Neural cell (in vitro differentiated cells): ENCODE data around the gene PRKAG2. TPM values are rescaled to one million over a fixed set of nuclear protein-coding genes. Genes with fewer than 3 reads are reported as not detected.
A peak's percentile ranks its signal among the peaks of the same experiment; 100 is the strongest.

Experiments
- H2AFZ ChIP-seq: fragments of 200-600, 300-800 bp; sonication (generic), shearing (Covaris generic); 2 replicates; pipeline ENCODE4 v1.6.0; 2014; ENCODE audit warnings: low read depth, mild to moderate bottlenecking, antibody characterized with exemption, low read length, moderate library complexity
- H3F3A ChIP-seq: fragments of 200-600 bp; shearing (Covaris generic); 2 replicates; pipeline ENCODE4 v1.6.1; 2016; ENCODE audit warnings: mild to moderate bottlenecking, moderate library complexity, mixed read lengths, antibody characterized with exemption, low read length; ENCODE audit not compliant: insufficient read depth, poor library complexity, severe bottlenecking
- H3K27ac ChIP-seq: fragments of 200-600, 300-800 bp; sonication (generic), shearing (Covaris generic); 2 replicates; pipeline ENCODE4 v1.5.1; 2014; ENCODE audit warnings: mild to moderate bottlenecking, low read length, moderate library complexity
- H3K27me3 ChIP-seq: fragments of 300-800, 200-600 bp; sonication (generic), shearing (Covaris generic); 2 replicates; pipeline ENCODE4 v1.6.0; 2014; ENCODE audit warnings: mild to moderate bottlenecking, low read depth, low read length, moderate library complexity; ENCODE audit not compliant: insufficient read depth
- H3K36me3 ChIP-seq: fragments of 300-800, 200-600 bp; sonication (generic), shearing (Covaris generic); 2 replicates; pipeline ENCODE4 v1.5.1; 2014; ENCODE audit warnings: mild to moderate bottlenecking, antibody characterized with exemption, low read length, moderate library complexity; ENCODE audit not compliant: insufficient read depth
- H3K4me2 ChIP-seq: fragments of 300-800, 200-600 bp; sonication (generic), shearing (Covaris generic); 2 replicates; pipeline ENCODE4 v1.6.0; 2014; ENCODE audit warnings: mild to moderate bottlenecking, low read length
- H3K4me3 ChIP-seq: fragments of 300-800, 200-600 bp; sonication (generic), shearing (Covaris generic); 2 replicates; pipeline ENCODE4 v1.5.1; 2014; ENCODE audit warnings: mild to moderate bottlenecking, low read length, moderate library complexity
- H3K79me2 ChIP-seq: fragments of 200-600 bp; shearing (Covaris generic); replicated peaks from 2 replicates; pipeline ENCODE4 v1.6.0; 2014; ENCODE audit warnings: mild to moderate bottlenecking, low read length, moderate library complexity; ENCODE audit not compliant: insufficient read depth
- H3K9ac ChIP-seq: fragments of 300-800, 200-600 bp; sonication (generic), shearing (Covaris generic); 2 replicates; pipeline ENCODE4 v1.6.1; 2016; ENCODE audit warnings: mild to moderate bottlenecking, low read length, mixed read lengths
- H3K9me2 ChIP-seq: fragments of 200-600 bp; shearing (Covaris generic); 2 replicates; pipeline ENCODE4 v1.6.1; 2016; ENCODE audit warnings: mild to moderate bottlenecking, low read length, mixed read lengths; ENCODE audit not compliant: insufficient read depth
- H3K9me3 ChIP-seq: fragments of 200-600, 300-800 bp; sonication (generic), shearing (Covaris generic); 2 replicates; pipeline ENCODE4 v1.6.1; 2016; ENCODE audit warnings: mild to moderate bottlenecking, mixed run types, low read length, moderate library complexity, mixed read lengths
- H4K20me1 ChIP-seq: fragments of 200-600 bp; shearing (Covaris generic); 2 replicates; pipeline ENCODE4 v1.6.1; 2016; ENCODE audit warnings: mild to moderate bottlenecking, mixed run types; ENCODE audit not compliant: insufficient read depth
- CTCF ChIP-seq: fragments of 450-650 bp; IDR thresholded peaks from 2 replicates; pipeline ENCODE4 v1.5.1; 2014; ENCODE audit warnings: antibody characterized with exemption, mild to moderate bottlenecking, moderate library complexity; ENCODE audit not compliant: poor library complexity, severe bottlenecking
- EP300 ChIP-seq: fragments of 450-650 bp; conservative IDR thresholded peaks from 2 replicates; pipeline ENCODE4 v1.6.1; 2014; ENCODE audit warnings: antibody characterized with exemption, mild to moderate bottlenecking, moderate library complexity; ENCODE audit not compliant: poor library complexity, severe bottlenecking
- EZH2 ChIP-seq: fragments of 200-600, 300-800 bp; shearing (Covaris generic), sonication (generic); IDR thresholded peaks from 2 replicates; pipeline ENCODE4 v1.6.1; 2014; ENCODE audit warnings: antibody characterized with exemption, low read length, borderline replicate concordance, mild to moderate bottlenecking; ENCODE audit not compliant: insufficient read depth, poor library complexity, severe bottlenecking
- MXI1 ChIP-seq: fragments of 450-650 bp; conservative IDR thresholded peaks from 2 replicates; pipeline ENCODE4 v1.6.1; 2014; ENCODE audit warnings: antibody characterized with exemption, mild to moderate bottlenecking; ENCODE audit not compliant: poor library complexity, severe bottlenecking
- POLR2AphosphoS5 ChIP-seq: IDR thresholded peaks from 2 replicates; pipeline ENCODE4 v1.6.1; 2012
- RAD21 ChIP-seq: fragments of 450-650 bp; conservative IDR thresholded peaks from 2 replicates; pipeline ENCODE4 v1.6.1; 2014; ENCODE audit warnings: antibody characterized with exemption, mild to moderate bottlenecking, moderate library complexity
- REST ChIP-seq: IDR thresholded peaks from 2 replicates; pipeline ENCODE4 v1.6.1; 2012; ENCODE audit warnings: borderline replicate concordance
- SMC3 ChIP-seq: fragments of 450-650 bp; conservative IDR thresholded peaks from 2 replicates; pipeline ENCODE4 v1.6.1; 2014; ENCODE audit warnings: antibody characterized with exemption, mild to moderate bottlenecking, moderate library complexity; ENCODE audit not compliant: poor library complexity
- TAF1 ChIP-seq: IDR thresholded peaks from 2 replicates; pipeline ENCODE4 v1.6.1; 2012; ENCODE audit warnings: low read depth
- polyA plus RNA-seq: library from polyadenylated mRNA; depleted of rRNA; stranded (reverse); fragments of >200 nt; gene quantifications from 2 replicates; pipeline ENCODE4 v1.2.3, GENCODE V29; 2014

PRKAG2 gene
- polyA plus RNA-seq, 1 donor from 2014 or later: 22.9 TPM

GRCh38 chr7:151674161-151674920 is 202.6 kb downstream of the PRKAG2 start:
- H3F3A ChIP-seq: no peaks in the 10 kb centered on the region
- no peaks in the 10 kb centered on the region for H3K9me3 ChIP-seq
- H3K9me2 ChIP-seq: no peaks in the 10 kb centered on the region
- no peak overlapping the region for H3K4me2 ChIP-seq
- H3K36me3 ChIP-seq: no peaks in the 10 kb centered on the region
- no peaks in the 10 kb centered on the region for H3K27me3 ChIP-seq
- no peak for TF ChIP-seq EP300
- TF ChIP-seq TAF1: no peak
- TF ChIP-seq RAD21: no peak
- TF ChIP-seq REST: no peak
- TF ChIP-seq CTCF: no peak
- no peak for TF ChIP-seq POLR2AphosphoS5
- no peak for TF ChIP-seq SMC3
- no peak for TF ChIP-seq EZH2
- no peak for TF ChIP-seq MXI1
- no peaks in the 10 kb centered on the region for H4K20me1 ChIP-seq
- no peak overlapping the region for H3K4me3 ChIP-seq
- no peak overlapping the region for H3K27ac ChIP-seq
- H2AFZ ChIP-seq: no peak overlapping the region
- H3K79me2 ChIP-seq: no peaks in the 10 kb centered on the region
- H3K9ac ChIP-seq: no peak overlapping the region

- Histone ChIP-seq H3K79me2 (no peaks in the 10 kb centered on the region), H3K27me3 (no peaks in the 10 kb centered on the region), H3K9ac (peak overlapping the region; percentile 14), H2AFZ (no peak overlapping the region), H3K9me3 (no peaks in the 10 kb centered on the region), H3K4me2 (peak overlapping the region; percentile 23), H3K4me3 (peak overlapping the region; percentile 31), H3K36me3 (no peaks in the 10 kb centered on the region), H3K27ac (peak overlapping the region; percentile 43), H3F3A (no peaks in the 10 kb centered on the region), H3K9me2 (no peaks in the 10 kb centered on the region), H4K20me1 (no peaks in the 10 kb centered on the region)
- TF ChIP-seq REST (peak; percentile 42), EP300 (peak; percentile 66), RAD21 (no peak), EZH2 (no peak), SMC3 (peak; percentile 14), POLR2AphosphoS5 (peak; percentile 49)
Measured at GRCh38 chr7:151673216-151673615, 203.7 kb downstream of the PRKAG2 start.
